ENCODE measurements around the gene SLC17A6. TPM values are rescaled to one million over a fixed set of nuclear protein-coding genes. Genes with fewer than 3 reads are reported as not detected.

Gene SLC17A6
- total and polyA plus RNA-seq, 2 experiments from 2014 or later = not detected

GRCh38 chr11:22317656-22318055 lies 20.5 kb upstream of the SLC17A6 start:
- H3K27ac ChIP-seq = no peak overlapping the region
- WGBS (ENCODE audit: low lambda C conversion rate, missing lambda C conversion rate) = 94% methylated on average over 15 of the region's 15 CpGs
- no peaks in the 10 kb centered on the region for H3K9me3 ChIP-seq (ENCODE audit: low read depth)
- H3K4me2 ChIP-seq = no peak overlapping the region
- H3K36me3 ChIP-seq (replicated peaks; ENCODE audit: insufficient read depth, low read depth) = no peaks in the 10 kb centered on the region
- no peaks in the 10 kb centered on the region for H3K4me1 ChIP-seq (ENCODE audit: insufficient read depth)
- H4K20me1 ChIP-seq (ENCODE audit: insufficient read depth, poor library complexity, severe bottlenecking) = no peaks in the 10 kb centered on the region
- H3K4me3 ChIP-seq = no peak overlapping the region
- TF ChIP-seq EZH2 (IDR thresholded peaks at IDR 0.05; ENCODE audit: borderline replicate concordance) (no peak), EZH2phosphoT487 (IDR thresholded peaks at IDR 0.05; ENCODE audit: low read depth, severe bottlenecking, unreplicated experiment) (no peak), CTCF (IDR thresholded peaks at IDR 0.05; ENCODE audit: poor library complexity) (no peak)
- H3K9me2 ChIP-seq (replicated peaks; ENCODE audit: insufficient read depth) = no peaks in the 10 kb centered on the region
- H2AFZ ChIP-seq = no peak overlapping the region
- no peaks in the 10 kb centered on the region for H3K79me2 ChIP-seq
- H3K27me3 ChIP-seq = no peaks in the 10 kb centered on the region
- DNase-seq (ENCODE audit: low spot score) = no peak

GRCh38 chr11:22331771-22332170 lies 6.4 kb upstream of the SLC17A6 start:
- no peaks in the 10 kb centered on the region for H3K36me3 ChIP-seq (replicated peaks; ENCODE audit: insufficient read depth, low read depth)
- peaks cover 5% of the 10 kb centered on the region for H3K27me3 ChIP-seq
- H3K9me3 ChIP-seq (ENCODE audit: low read depth) = no peaks in the 10 kb centered on the region
- 67% methylated on average over 4 of the region's 4 CpGs for WGBS (ENCODE audit: low lambda C conversion rate, missing lambda C conversion rate)
- no peak overlapping the region for H2AFZ ChIP-seq
- no peaks in the 10 kb centered on the region for H3K79me2 ChIP-seq
- H4K20me1 ChIP-seq (ENCODE audit: insufficient read depth, poor library complexity, severe bottlenecking) = no peaks in the 10 kb centered on the region
- H3K4me1 ChIP-seq (ENCODE audit: insufficient read depth) = no peaks in the 10 kb centered on the region
- H3K4me3 ChIP-seq = no peak overlapping the region
- no peak overlapping the region for H3K27ac ChIP-seq
- DNase-seq (ENCODE audit: low spot score) = no peak
- no peak overlapping the region for H3K4me2 ChIP-seq
- no peak for TF ChIP-seq EZH2 (IDR thresholded peaks at IDR 0.05; ENCODE audit: borderline replicate concordance)
- peak; percentile 15 for TF ChIP-seq CTCF (IDR thresholded peaks at IDR 0.05; ENCODE audit: poor library complexity)
- no peak for TF ChIP-seq EZH2phosphoT487 (IDR thresholded peaks at IDR 0.05; ENCODE audit: low read depth, severe bottlenecking, unreplicated experiment)
- H3K9me2 ChIP-seq (replicated peaks; ENCODE audit: insufficient read depth) = no peaks in the 10 kb centered on the region

- no peak for DNase-seq (ENCODE audit: low spot score)
- Histone ChIP-seq H2AFZ (no peak overlapping the region), H3K9me3 (ENCODE audit: low read depth) (no peaks in the 10 kb centered on the region), H3K4me3 (no peak overlapping the region), H3K79me2 (no peaks in the 10 kb centered on the region), H3K27ac (no peak overlapping the region), H3K4me1 (ENCODE audit: insufficient read depth) (no peaks in the 10 kb centered on the region), H3K4me2 (no peak overlapping the region), H3K36me3 (replicated peaks; ENCODE audit: insufficient read depth, low read depth) (no peaks in the 10 kb centered on the region), H4K20me1 (ENCODE audit: insufficient read depth, poor library complexity, severe bottlenecking) (no peaks in the 10 kb centered on the region), H3K9me2 (replicated peaks; ENCODE audit: insufficient read depth) (no peaks in the 10 kb centered on the region), H3K27me3 (peaks cover 47% of the 10 kb centered on the region)
- TF ChIP-seq CTCF (IDR thresholded peaks at IDR 0.05; ENCODE audit: poor library complexity) (no peak), EZH2phosphoT487 (IDR thresholded peaks at IDR 0.05; ENCODE audit: low read depth, severe bottlenecking, unreplicated experiment) (no peak), EZH2 (IDR thresholded peaks at IDR 0.05; ENCODE audit: borderline replicate concordance) (no peak)
Measured at GRCh38 chr11:22336587-22336986, 1.6 kb upstream of the SLC17A6 start.

- H3K4me3 ChIP-seq = no peak overlapping the region
- H4K20me1 ChIP-seq (ENCODE audit: insufficient read depth, poor library complexity, severe bottlenecking) = no peaks in the 10 kb centered on the region
- H3K9me3 ChIP-seq (ENCODE audit: low read depth) = no peaks in the 10 kb centered on the region
- H3K4me2 ChIP-seq = no peak overlapping the region
- no peak overlapping the region for H3K27ac ChIP-seq
- WGBS (ENCODE audit: low lambda C conversion rate, missing lambda C conversion rate) = 36% methylated on average over 9 of the region's 9 CpGs
- no peaks in the 10 kb centered on the region for H3K9me2 ChIP-seq (replicated peaks; ENCODE audit: insufficient read depth)
- no peaks in the 10 kb centered on the region for H3K4me1 ChIP-seq (ENCODE audit: insufficient read depth)
- peak; percentile 14 for TF ChIP-seq EZH2phosphoT487 (IDR thresholded peaks at IDR 0.05; ENCODE audit: low read depth, severe bottlenecking, unreplicated experiment)
- TF ChIP-seq CTCF (IDR thresholded peaks at IDR 0.05; ENCODE audit: poor library complexity) = no peak
- peaks cover 77% of the 10 kb centered on the region for H3K27me3 ChIP-seq
- no peaks in the 10 kb centered on the region for H3K36me3 ChIP-seq (replicated peaks; ENCODE audit: insufficient read depth, low read depth)
- H2AFZ ChIP-seq = no peak overlapping the region
- no peaks in the 10 kb centered on the region for H3K79me2 ChIP-seq
- DNase-seq (ENCODE audit: low spot score) = no peak
Measured at GRCh38 chr11:22339611-22340010, 1.4 kb downstream of the SLC17A6 start.

Data from hepatocyte (in vitro differentiated cells).